SIG-M5 treated with dmso at 0.1 percent for 504 hours (cell line): ENCODE data around the gene SLC19A2.

Experiments used
- DNase-seq: peaks from one replicate; lab custom pipeline; 2025; ENCODE audit not compliant: unreplicated experiment; lab: John Stamatoyannopoulos, UW

Gene SLC19A2

DNA sequence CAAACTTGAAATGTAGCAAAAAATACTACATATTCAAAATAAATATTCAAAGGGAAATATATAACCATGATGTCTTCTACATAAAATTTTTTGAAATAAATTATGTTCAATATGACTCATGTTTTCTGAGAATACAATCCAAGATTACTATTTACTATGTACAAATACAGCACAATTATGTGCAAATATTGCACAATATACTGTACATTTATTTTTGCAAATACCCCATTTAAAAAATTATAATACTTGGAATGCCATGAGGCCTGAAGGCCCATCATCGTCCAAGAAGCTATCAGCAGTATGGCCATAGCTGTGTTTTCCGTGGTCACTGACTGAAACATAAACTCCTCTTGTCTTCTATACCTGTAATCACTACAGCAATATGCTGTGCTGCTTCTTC, 70.8 kb downstream of the SLC19A2 start:
- no peak for DNase-seq
